Activated CD8-positive, alpha-beta memory T cell treated with anti-CD3 and anti-CD28 coated beads, Interleukin-2, amount 50 U/mL, for 1 hour (primary cell): Measurements from ENCODE around the gene GJC1.

ENCODE experiments used
- DNase-seq: peaks from one replicate; pipeline ENCODE4 v3.0.0-alpha.2; 2020; ENCODE audit errors: extremely low read depth

GJC1 gene

DNA sequence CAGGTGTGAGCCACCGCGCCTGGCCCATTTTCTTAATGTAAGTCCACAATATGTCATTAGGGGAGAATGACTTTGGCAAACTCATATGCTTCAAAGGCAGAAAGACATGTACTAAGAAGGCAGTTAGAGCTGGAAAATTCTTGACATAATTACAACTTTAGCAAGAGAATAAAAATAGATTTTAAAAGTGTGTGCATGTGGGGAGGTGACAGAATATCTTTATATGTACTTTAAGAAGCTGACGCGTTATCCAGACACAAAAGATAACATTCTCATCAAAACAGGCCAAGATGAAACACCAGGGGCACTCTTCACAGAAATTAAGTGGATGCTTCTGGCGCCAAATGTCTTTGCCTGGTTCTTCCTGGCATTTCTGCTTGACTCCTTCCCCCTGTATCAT, 28.2 kb downstream of the GJC1 start:
- no peak for DNase-seq

DNA sequence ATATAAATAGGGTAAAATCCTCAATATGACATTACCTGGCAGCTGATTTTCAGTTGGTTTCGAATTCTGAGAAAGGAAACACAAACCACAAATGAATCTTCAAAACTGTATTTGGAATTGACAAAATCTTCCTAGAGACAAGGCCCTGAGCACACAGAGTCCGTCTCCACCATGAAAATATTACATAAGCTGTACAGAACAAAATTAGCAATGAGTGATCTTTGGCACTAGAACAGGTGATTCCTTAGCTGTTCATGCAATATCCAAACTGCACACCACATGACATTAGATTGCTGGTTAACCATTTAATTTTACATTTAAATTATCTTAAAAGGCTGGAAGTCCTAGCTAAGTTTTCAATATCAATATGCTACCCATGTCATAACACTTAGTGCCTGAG, 31.7 kb downstream of the GJC1 start:
- no peak for DNase-seq

DNA sequence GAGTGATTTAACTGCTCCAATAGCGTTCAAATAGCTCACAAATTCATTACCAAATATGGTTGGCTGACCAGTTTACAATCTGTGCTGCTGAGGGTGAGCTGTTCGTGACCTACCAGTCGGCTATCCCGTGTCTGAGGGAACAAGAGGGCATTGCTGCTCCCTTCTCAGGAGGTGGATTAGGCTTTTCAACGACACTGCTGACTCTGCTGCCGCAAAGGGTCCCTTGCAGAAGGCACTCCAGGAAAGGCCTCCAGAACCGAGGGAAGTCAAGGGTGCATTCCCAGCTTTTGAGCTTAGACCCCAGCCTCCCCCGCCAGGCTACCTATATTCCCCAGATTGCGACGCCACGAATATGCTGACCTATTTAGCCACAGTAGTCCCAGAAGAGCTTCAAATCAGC, 32.3 kb downstream of the GJC1 start:
- no peak for DNase-seq

DNA sequence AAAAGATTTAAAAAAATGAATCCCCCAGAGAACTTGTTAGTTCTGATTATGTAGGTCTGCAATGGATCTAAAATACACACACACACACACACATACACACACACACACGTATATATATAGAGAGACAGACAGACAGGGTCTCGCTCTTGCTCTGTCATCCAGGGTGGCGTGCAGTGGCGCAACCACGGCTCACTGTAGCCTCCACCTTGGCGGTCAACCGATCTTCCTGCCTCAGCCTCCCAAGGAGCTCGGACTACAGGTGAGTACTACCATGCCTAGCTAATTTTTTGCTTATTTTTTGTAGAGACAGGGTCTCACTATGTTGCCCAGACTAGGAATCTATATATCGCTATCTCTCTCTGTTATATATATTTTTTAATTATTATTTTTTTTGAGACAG, 33.4 kb downstream of the GJC1 start:
- no peak for DNase-seq

GRCh38 chr17:44795928-44796327, 34.2 kb downstream of the GJC1 start:
- no peak for DNase-seq

DNA sequence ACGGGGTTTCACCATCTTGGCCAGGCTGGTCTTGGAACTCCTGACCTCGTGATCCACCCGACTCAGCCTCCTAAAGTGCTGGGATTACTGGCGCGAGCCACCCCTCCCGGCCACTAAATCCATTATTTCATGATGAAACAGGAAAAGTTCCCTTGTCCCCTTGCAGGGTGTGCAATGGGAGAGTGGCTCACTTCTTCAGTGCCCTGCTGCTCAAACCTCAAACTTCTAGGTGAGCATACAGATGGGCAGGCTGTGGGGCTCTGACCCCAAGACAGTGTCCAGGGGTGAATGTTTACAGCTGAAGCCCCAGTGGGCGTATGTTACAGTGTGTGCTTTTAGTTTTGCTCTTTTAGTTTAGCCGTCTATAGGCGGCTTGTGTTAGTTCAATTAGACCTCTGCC, 34.7 kb downstream of the GJC1 start:
- DNase-seq = no peak

- no peak for DNase-seq
Observed at GRCh38 chr17:44794851-44795413, 35.2 kb downstream of the GJC1 start.

GRCh38 chr17:44793885-44794842, 35.9 kb downstream of the GJC1 start:
- no peak for DNase-seq

DNA sequence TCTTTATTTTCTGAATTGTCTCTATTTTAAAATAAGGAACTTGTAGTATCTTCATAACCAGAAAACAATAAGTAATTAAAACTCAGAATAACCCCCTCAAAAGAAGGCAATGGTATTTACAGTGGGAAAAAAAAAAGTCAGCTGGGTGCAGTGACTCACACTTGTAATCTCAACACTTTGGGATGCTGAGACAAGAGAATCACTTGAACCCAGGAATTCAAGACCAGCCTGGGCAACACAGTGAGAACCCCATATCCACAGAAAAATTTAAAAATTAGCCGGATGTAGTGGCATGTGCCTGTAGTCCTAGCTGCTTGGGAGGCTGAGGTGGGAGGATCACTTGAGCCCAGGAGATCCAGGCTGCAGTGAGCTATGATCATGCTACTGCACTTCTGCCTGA, 37.8 kb downstream of the GJC1 start:
- no peak for DNase-seq

GRCh38 chr17:44788139-44788538, 41.9 kb downstream of the GJC1 start:
- DNase-seq = no peak

GRCh38 chr17:44787271-44787940, 42.7 kb downstream of the GJC1 start:
- no peak for DNase-seq

DNA sequence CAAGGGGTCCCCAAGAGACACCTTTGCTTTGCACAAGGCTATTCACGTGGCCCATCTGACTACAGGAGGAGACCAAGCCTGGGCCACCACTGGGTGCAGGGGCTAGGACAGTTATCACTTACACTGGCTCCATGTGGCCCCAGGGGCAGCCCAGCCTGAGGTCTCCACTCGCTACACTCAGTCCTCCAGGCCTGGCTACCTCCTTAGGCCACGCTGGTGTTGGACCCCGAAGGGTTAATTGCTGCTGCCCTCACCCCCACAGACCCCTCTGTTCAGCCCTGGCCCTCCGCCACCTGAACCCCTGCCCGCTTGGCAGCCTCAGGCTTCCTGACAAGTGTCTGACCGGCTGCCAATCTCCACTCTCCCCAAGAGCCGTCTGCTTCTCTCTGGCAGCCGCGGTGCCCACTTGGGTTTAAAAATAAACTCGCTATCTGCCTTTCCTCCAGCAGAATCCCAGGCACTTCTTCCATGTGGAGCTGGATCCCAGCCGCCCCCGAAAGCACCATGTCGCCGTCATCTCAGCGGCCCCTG, 43.5 kb downstream of the GJC1 start:
- no peak for DNase-seq

- no peak for DNase-seq
Observed at GRCh38 chr17:44785921-44786320, 44.2 kb downstream of the GJC1 start.

DNA sequence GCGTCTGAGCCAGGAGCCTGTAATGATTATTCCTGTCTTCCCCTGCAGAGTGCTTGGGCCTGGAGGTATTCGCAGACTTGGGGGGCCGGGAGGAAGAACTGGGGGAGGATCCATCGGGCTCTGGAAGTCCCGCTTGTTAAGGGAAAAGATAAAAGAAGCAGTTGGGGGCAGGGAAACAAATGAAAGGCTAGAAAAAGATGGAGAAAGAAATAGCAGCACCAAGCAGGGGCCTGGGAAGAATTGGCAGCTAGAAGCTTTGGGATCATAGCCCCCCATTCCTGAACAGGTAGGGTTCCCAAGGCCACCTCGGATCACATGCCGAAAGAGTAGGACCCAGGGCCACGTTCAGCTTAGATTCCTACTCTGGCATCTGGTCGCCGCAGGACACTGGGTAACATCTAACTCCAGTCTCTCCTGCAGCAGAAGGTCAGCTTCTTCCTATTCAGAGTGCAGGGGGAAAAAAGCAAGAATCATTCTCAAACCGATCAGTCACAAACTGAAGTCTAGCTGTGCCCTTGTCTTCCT, 47.7 kb downstream of the GJC1 start:
- no peak for DNase-seq

DNA sequence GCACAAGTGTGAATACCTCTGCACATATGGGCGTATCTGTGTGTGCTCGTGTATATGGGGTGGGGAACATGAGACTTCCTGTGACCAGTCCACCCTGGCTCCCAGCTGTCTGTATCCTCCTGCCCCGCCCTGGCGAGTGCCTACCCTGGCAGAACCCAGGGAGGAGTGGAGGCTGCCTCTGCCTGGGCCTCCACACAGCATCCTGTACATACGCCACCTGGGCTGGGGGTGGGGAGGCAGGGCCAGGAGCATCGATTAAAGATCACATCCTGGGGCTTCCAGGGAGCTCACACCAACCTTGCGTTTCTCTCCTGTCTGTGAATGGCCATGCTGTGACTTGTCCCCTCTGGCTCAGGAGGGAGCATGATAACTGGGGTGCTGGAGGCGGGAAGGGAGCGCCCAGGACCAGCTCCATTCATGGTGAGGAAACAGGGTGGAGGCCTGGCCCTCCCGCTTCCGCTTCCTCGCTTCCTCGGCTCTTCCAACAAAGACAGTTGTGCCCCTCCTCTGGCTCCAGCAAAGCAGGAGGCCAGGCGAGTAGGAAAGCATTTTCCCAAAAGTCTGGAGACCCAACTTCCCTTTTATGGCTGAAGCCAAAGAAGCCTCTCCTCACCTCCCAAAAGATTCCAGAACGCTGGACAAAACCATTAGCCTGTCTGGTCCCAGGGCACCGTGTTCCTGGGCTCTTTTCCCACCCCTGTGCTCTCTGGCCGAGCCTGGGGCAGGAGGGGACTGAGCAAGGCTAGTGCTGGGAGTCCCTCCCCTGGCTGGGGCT, 48.3 kb downstream of the GJC1 start:
- DNase-seq = no peak

GRCh38 chr17:44780845-44781480, 49.1 kb downstream of the GJC1 start:
- no peak for DNase-seq

DNA sequence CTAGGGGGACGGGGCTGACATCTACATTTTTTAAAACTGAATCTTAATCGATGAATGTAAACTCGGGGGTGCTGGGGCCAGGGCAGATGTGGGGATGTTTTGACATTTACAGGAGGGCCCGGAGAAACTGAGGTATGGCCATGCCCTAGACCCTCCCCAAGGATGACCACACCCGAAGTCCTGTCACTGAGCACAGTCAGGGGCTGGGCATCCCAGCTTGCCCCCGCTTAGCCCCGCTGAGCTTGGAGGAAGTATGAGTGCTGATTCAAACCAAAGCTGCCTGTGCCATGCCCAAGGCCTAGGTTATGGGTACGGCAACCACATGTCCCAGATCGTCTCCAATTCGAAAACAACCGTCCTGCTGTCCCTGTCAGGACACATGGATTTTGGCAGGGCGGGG, 49.9 kb downstream of the GJC1 start:
- no peak for DNase-seq

- peak; percentile 38 for DNase-seq
Observed at GRCh38 chr17:44779211-44780025, 50.7 kb downstream of the GJC1 start.

DNA sequence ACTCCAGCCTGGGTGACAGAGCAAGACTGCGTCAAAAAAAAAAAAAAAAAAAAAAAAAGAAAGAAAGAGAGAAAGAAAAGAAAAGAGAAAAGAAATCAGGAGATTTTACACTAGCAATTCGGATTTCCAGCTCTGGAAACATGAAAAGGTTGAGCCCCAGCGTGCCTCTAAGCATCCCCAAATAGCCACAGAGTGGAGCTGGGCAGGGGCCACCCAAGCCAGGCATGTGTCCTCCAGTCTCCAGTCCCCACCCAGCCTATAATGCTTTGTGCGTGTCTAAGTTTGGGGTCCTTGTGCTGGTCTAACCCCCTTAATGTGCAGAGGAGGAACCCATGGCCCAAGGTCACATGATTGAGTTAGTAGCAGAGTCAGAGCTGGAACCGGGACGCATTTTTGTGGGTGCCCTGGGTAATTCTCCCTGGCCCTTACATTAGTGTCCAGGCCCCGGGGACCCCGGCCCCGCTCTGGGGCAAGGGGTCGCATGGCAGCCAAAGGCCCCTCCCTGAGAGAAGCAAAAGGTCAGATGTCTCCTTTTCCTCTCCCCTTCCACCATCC, 51.4 kb downstream of the GJC1 start:
- no peak for DNase-seq
